Activated CD8-positive, alpha-beta T cell treated with anti-CD3 and anti-CD28 coated beads for 36 hours (primary cell): Measurements from ENCODE around the gene LRRC43. TPM values are rescaled to one million over a fixed set of nuclear protein-coding genes. Genes with fewer than 3 reads are reported as not detected.
A peak's percentile ranks its signal among the peaks of the same experiment; 100 is the strongest.

Experiments used
- ATAC-seq: fragments of 200-7000 bp; cut with Tn5 transposase; one replicate; pipeline ENCODE4 v1.10.0; 2021; ENCODE audit warnings: mild to moderate bottlenecking, moderate library complexity
- CTCF ChIA-PET: fragments of 350-600 bp; sonication (Branson Sonifier 250); formaldehyde crosslinking; loops from one replicate; lab custom pipeline; 2021; ENCODE audit warnings: antibody characterized with exemption; lab: Charles Lee
- POLR2A ChIA-PET: fragments of 350-600 bp; sonication (Branson Sonifier 250); formaldehyde crosslinking; loops from one replicate; lab custom pipeline; 2021; ENCODE audit warnings: antibody characterized with exemption; lab: Charles Lee
- DNase-seq: peaks from one replicate; pipeline ENCODE4 v3.0.0-alpha.2; 2020
- H3K27ac Mint-ChIP-seq: one replicate; pipeline ENCODE4 v1.8.0; 2021; ENCODE audit warnings: mild to moderate bottlenecking, mixed read lengths
- H3K27me3 Mint-ChIP-seq: one replicate; pipeline ENCODE4 v1.8.0; 2021; ENCODE audit warnings: mixed read lengths
- H3K36me3 Mint-ChIP-seq: one replicate; pipeline ENCODE4 v1.8.0; 2021; ENCODE audit warnings: low read depth, mixed read lengths
- H3K4me1 Mint-ChIP-seq: one replicate; pipeline ENCODE4 v1.8.0; 2021; ENCODE audit warnings: low read depth, mixed read lengths
- H3K4me3 Mint-ChIP-seq: one replicate; pipeline ENCODE4 v1.8.0; 2021; ENCODE audit warnings: mild to moderate bottlenecking, moderate library complexity, mixed read lengths
- H3K9me3 Mint-ChIP-seq: one replicate; pipeline ENCODE4 v1.8.0; 2021; ENCODE audit warnings: mixed read lengths
- intact Hi-C: fragments of 100-400 bp; cut with micrococcal nuclease; formaldehyde crosslinking; loops from one replicate; pipeline ENCODE4 v1.10.0; 2022
- total RNA-seq, 2 experiments: library from RNA; stranded (reverse); gene quantifications; one replicate each; pipeline ENCODE4 v1.2.3, GENCODE V29; 2021
- TF ChIP-seq, protein P1 (sequence below): fragments of 200-600 bp; IDR thresholded peaks from one replicate; pipeline ENCODE4 v1.8.0; 2022; ENCODE audit warnings: antibody characterized with exemption, mild to moderate bottlenecking

Gene LRRC43
- total RNA-seq, 2 experiments from 2014 or later: not detected

DNA sequence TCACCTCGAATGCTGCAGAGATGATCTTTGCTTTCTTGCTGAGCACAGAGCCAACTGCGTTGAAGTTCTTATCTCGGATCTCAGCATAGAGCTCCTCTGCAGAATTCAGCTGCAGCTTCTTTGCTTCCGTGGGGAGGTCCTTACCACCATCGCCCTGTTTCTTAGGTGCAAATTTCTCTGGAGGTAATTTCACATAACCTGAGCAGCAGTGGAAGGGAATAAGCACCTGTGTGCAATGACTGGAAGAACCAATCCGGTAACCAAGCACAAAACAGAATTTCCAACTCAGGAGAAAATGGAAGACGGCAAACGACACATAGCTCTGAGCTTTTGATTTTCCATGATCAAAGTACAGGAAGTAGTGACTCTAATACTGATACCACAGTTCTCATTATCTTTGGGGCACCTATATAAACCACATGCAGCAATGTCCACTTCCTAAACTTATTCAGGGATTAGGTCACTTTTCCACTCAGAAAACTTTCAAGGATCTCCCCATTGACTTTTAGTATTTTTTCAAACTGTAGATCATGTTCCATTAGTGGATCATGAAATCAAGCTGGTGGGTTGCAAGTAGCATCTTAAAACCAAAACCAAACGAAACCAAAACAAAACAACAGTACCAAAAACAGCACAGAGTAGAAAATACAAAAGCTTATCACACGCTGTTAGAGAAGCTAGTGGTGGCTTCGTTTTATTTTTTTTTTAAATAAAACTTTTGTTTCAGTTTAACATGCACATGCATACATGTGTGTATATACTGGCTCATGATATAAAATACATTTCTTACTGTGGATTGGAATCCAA lies 61.8 kb downstream of the LRRC43 start:
- Mint-ChIP-seq H3K27me3 (no peaks in the 10 kb centered on the region), H3K4me3 (peak overlapping the region; percentile 65), H3K36me3 (peaks cover 16% of the 10 kb centered on the region), H3K27ac (peak overlapping the region; percentile 92), H3K4me1 (peaks cover 19% of the 10 kb centered on the region), H3K9me3 (no peaks in the 10 kb centered on the region)
- TF ChIP-seq, protein P1, sequence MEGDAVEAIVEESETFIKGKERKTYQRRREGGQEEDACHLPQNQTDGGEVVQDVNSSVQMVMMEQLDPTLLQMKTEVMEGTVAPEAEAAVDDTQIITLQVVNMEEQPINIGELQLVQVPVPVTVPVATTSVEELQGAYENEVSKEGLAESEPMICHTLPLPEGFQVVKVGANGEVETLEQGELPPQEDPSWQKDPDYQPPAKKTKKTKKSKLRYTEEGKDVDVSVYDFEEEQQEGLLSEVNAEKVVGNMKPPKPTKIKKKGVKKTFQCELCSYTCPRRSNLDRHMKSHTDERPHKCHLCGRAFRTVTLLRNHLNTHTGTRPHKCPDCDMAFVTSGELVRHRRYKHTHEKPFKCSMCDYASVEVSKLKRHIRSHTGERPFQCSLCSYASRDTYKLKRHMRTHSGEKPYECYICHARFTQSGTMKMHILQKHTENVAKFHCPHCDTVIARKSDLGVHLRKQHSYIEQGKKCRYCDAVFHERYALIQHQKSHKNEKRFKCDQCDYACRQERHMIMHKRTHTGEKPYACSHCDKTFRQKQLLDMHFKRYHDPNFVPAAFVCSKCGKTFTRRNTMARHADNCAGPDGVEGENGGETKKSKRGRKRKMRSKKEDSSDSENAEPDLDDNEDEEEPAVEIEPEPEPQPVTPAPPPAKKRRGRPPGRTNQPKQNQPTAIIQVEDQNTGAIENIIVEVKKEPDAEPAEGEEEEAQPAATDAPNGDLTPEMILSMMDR: no peak
- ChIA-PET POLR2A (interaction anchor here (0.7 to 1.7 kb wide), 6 partner anchors 17 to 257 kb away, joined by 3 to 7 read pairs (median 4); no protein-coding TSS in a partner anchor), CTCF (interaction anchor here (1.0 to 1.9 kb wide), 8 partner anchors 14 to 111 kb away, joined by 3 to 7 read pairs (median 3); no protein-coding TSS in a partner anchor)
- intact Hi-C loops: no loop called here
- no peak for DNase-seq
- peak; percentile 79 for ATAC-seq

DNA sequence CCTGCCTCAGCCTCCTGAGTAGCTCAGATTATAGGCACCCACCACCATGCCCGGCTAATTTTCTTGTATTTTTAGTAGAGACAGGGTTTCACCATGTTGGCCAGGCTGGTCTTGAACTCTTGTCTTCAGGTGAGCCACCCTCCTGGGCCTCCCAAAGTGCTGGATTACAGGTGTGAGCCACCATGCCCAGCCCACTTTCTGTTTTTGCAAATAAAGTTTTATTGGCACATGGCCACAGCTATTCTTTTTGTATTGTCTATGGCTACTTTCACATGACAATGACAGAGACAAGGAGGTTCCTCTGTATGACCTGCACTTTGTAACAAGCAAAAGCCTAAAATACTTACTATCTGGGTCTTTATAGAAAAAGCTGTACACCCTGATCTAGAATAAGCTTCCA lies 62.6 kb downstream of the LRRC43 start:
- H3K4me3 Mint-ChIP-seq: peak overlapping the region; percentile 65
- peak overlapping the region; percentile 67 for H3K27ac Mint-ChIP-seq
- ChIA-PET CTCF (interaction anchor here (1.0 to 1.8 kb wide), 4 partner anchors 16 to 110 kb away, joined by 3 to 4 read pairs (median 3); no protein-coding TSS in a partner anchor), POLR2A (interaction anchor here (0.8 to 1.7 kb wide), 5 partner anchors 17 to 225 kb away, joined by 3 to 7 read pairs (median 4); partner anchors contain the start of gene DIABLO)
- TF ChIP-seq, protein P1: no peak
- H3K9me3 Mint-ChIP-seq: no peaks in the 10 kb centered on the region
- no peaks in the 10 kb centered on the region for H3K27me3 Mint-ChIP-seq
- H3K4me1 Mint-ChIP-seq: peaks cover 19% of the 10 kb centered on the region
- DNase-seq (no peak), ATAC-seq (no peak)
- H3K36me3 Mint-ChIP-seq: peaks cover 16% of the 10 kb centered on the region
- intact Hi-C loops: no loop called here

DNA sequence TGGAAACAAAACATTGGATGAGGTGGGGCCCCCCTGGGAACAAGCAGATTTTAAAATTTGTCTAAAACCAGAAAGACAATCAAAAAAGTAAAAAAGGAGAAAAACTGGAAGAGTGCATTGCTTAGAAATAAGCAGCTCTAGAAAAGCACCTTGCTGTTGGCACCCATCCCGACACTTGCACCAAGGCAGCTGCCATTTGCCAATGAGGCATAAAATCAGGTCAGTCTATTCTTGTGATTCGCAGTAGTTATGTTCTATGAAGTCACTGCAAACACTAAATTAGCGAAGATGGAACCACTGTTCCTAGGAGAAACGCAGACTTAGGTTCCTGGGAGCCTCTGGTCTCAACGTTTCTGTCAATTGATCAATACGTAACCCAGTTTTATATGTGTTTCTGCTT lies 67.1 kb downstream of the LRRC43 start:
- no peaks in the 10 kb centered on the region for H3K27me3 Mint-ChIP-seq
- TF ChIP-seq, protein P1: no peak
- no peaks in the 10 kb centered on the region for H3K9me3 Mint-ChIP-seq
- CTCF ChIA-PET: no interaction called here
- POLR2A ChIA-PET: no interaction called here
- H3K4me3 Mint-ChIP-seq: no peak overlapping the region
- H3K27ac Mint-ChIP-seq: no peak overlapping the region
- intact Hi-C loops: no loop called here
- peaks cover 13% of the 10 kb centered on the region for H3K36me3 Mint-ChIP-seq
- DNase-seq: no peak
- H3K4me1 Mint-ChIP-seq: peaks cover 4% of the 10 kb centered on the region
- ATAC-seq: no peak

DNA sequence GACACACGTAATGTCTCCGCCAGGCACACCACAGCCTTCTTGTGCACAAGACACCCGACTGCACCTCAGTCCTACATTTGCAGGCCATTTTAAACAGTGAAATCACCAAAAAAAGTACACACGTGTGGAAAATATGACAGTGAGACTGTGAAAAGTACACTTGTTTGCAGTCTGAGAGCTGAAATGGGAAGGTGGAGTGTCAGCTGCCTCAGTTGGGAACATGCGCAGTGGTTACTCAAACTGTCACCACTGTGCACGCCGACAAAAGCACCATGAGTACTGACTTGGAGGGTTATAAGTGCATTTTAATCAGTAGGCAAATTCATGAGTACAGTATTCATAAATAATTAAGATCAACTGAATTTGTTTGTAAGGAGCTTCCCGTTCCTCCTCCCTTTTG lies 67.6 kb downstream of the LRRC43 start:
- intact Hi-C loops: no loop called here
- peaks cover 3% of the 10 kb centered on the region for H3K4me1 Mint-ChIP-seq
- peaks cover 13% of the 10 kb centered on the region for H3K36me3 Mint-ChIP-seq
- POLR2A ChIA-PET: interaction anchor here (1.5 to 1.9 kb wide), 2 partner anchors 10 to 12 kb away, joined by 4 to 8 read pairs; no protein-coding TSS in a partner anchor
- TF ChIP-seq, protein P1: no peak
- no peaks in the 10 kb centered on the region for H3K27me3 Mint-ChIP-seq
- H3K4me3 Mint-ChIP-seq: no peak overlapping the region
- H3K27ac Mint-ChIP-seq: no peak overlapping the region
- no peaks in the 10 kb centered on the region for H3K9me3 Mint-ChIP-seq
- DNase-seq: no peak
- no peak for ATAC-seq
- CTCF ChIA-PET: no interaction called here

Other genes with a start within 250 kb of the LRRC43 start
- 1 to 10 TPM; 6.7 to 7.3 TPM for gene BCL7A, start 161.2 kb upstream of the LRRC43 start, total RNA-seq
- gene MLXIP, start 104.4 kb upstream of the LRRC43 start, total RNA-seq: 10 to 100 TPM; 26.0 to 28.7 TPM
- not detected for gene IL31, start 8.9 kb upstream of the LRRC43 start, total RNA-seq
- 1 to 10 TPM; 3.6 to 5.1 TPM for gene B3GNT4, start 20.6 kb downstream of the LRRC43 start, total RNA-seq
- 10 to 100 TPM; 50.5 to 55.2 TPM for gene DIABLO, start 42.9 kb downstream of the LRRC43 start, total RNA-seq
- gene VPS33A, start 83.4 kb downstream of the LRRC43 start, total RNA-seq: 10 to 100 TPM; 19.7 to 21.4 TPM
- gene CLIP1, start 239.5 kb downstream of the LRRC43 start, total RNA-seq: 10 to 100 TPM; 29.4 to 32.4 TPM